K562 (cell line): ENCODE measurements around the gene KEL. TPM values are rescaled to one million over a fixed set of nuclear protein-coding genes. Genes with fewer than 3 reads are reported as not detected.

Experiments
- ATAC-seq: fragments of 200-7000 bp; cut with Tn5 transposase; 3 replicates; pipeline ENCODE4 v1.9.1; 2020; ENCODE audit warnings: moderate library complexity
- BruUV-seq: library from RNA; stranded (reverse); fragments of 400-500 nt; replicated peaks from 2 replicates; lab custom pipeline; 2021; lab: Mats Ljungman, UMichigan
- CTCF ChIA-PET: fragments of 300-600 bp; formaldehyde crosslinking; extraction: SDS; loops from one replicate; lab custom pipeline; 2021; ENCODE audit warnings: low intra/inter-chr PET ratio; lab: Yijun Ruan, JAX
- POLR2A ChIA-PET: fragments of 300-600, 350-650 bp; sonication (Branson Sonifier 250); formaldehyde crosslinking; extraction: SDS; loops from one replicate; lab custom pipeline; 2021; ENCODE audit warnings: antibody characterized with exemption, inconsistent platforms; lab: Yijun Ruan, JAX
- DNase-seq, 4 experiments: peaks; one replicate each; pipeline versions ENCODE4 v3.0.0 to v3.0.0-alpha.2; 2011 to 2018; ENCODE audit warnings: low spot score in 3 of 4, mixed read lengths in 3 of 4; ENCODE audit errors: extremely low read depth in 1 of 4
- FAIRE-seq: peaks from 2 replicates; lab custom pipeline; 2011; peaks lifted over from hg19 to GRCh38; lab: Jason Lieb, UNC
- H2AFZ ChIP-seq: 2 replicates; pipeline ENCODE4 v1.6.0; 2011; ENCODE audit warnings: low read depth, low read length, control low read depth, inconsistent platforms
- H3K27ac ChIP-seq: fragments of 200-600 bp; 3 replicates; pipeline ENCODE4 v1.8.0; 2011; ENCODE audit warnings: low read depth, mild to moderate bottlenecking, control low read depth, inconsistent platforms, low read length, moderate library complexity, mixed read lengths; ENCODE audit errors: extremely low read depth
- H3K27me3 ChIP-seq, 2 experiments: fragments of 300-600 bp in 1 of 2; 2 replicates in 1 of 2; 3 replicates in 1 of 2; pipeline versions ENCODE4 v1.6.0 to v1.8.0; 2011; ENCODE audit warnings: inconsistent platforms in 2 of 2, low read length in 2 of 2, mild to moderate bottlenecking in 1 of 2, mixed read lengths in 1 of 2, moderate library complexity in 1 of 2; ENCODE audit not compliant: control insufficient read depth in 2 of 2, insufficient read depth in 2 of 2
- H3K36me3 ChIP-seq: fragments of 300-600 bp; 3 replicates; pipeline ENCODE4 v1.8.0; 2011; ENCODE audit warnings: mild to moderate bottlenecking, low read length, inconsistent platforms; ENCODE audit not compliant: control insufficient read depth, insufficient read depth
- H3K4me1 ChIP-seq, 2 experiments: fragments of 200-600 bp in 1 of 2; replicated peaks in 1 of 2; 2 replicates in 1 of 2; 3 replicates in 1 of 2; pipeline versions ENCODE4 v1.5.1 to v1.8.0; 2011; ENCODE audit warnings: inconsistent platforms in 2 of 2, low read length in 2 of 2, mild to moderate bottlenecking in 1 of 2, mixed read lengths in 1 of 2, moderate library complexity in 1 of 2; ENCODE audit not compliant: control insufficient read depth in 2 of 2, insufficient read depth in 2 of 2
- H3K4me2 ChIP-seq: 2 replicates; pipeline ENCODE4 v1.6.1; 2011; ENCODE audit warnings: low read length, control low read depth, inconsistent platforms, mixed read lengths; ENCODE audit not compliant: insufficient read depth
- H3K4me3 ChIP-seq: fragments of 200-600 bp; sonication (generic), shearing (Covaris generic); 2 replicates; pipeline ENCODE4 v1.5.1; 2016; ENCODE audit warnings: control low read depth, inconsistent platforms
- H3K79me2 ChIP-seq: fragments of 200-600 bp; 3 replicates; pipeline ENCODE4 v1.8.0; 2011; ENCODE audit warnings: low read length, inconsistent platforms; ENCODE audit not compliant: control insufficient read depth, insufficient read depth
- H3K9ac ChIP-seq, 2 experiments: 2 replicates each; pipeline versions ENCODE4 v1.6.0 to v1.6.1; 2011; ENCODE audit warnings: low read depth in 2 of 2, low read length in 2 of 2, control low read depth in 1 of 2, inconsistent platforms in 1 of 2, mild to moderate bottlenecking in 1 of 2, mixed read lengths in 1 of 2; ENCODE audit not compliant: insufficient read depth in 1 of 2
- H3K9me1 ChIP-seq: one replicate; pipeline ENCODE4 v1.6.0; 2011; ENCODE audit warnings: inconsistent platforms, mild to moderate bottlenecking, low read length, moderate library complexity; ENCODE audit not compliant: control insufficient read depth, insufficient read depth
- H3K9me3 ChIP-seq: replicated peaks from 2 replicates; pipeline ENCODE4 v1.5.1; 2011; ENCODE audit warnings: low read depth, low read length, inconsistent platforms; ENCODE audit not compliant: control insufficient read depth, insufficient read depth
- H4K20me1 ChIP-seq: replicated peaks from 2 replicates; pipeline ENCODE4 v1.6.1; 2011; ENCODE audit warnings: low read length, inconsistent platforms, mixed read lengths; ENCODE audit not compliant: control insufficient read depth, insufficient read depth
- CEBPB ChIP-seq: fragments of 450-650 bp; IDR thresholded peaks from 2 replicates; pipeline ENCODE4 v1.6.1; 2016; ENCODE audit warnings: missing genetic modification characterization, missing compliant biosample characterization
- CEBPZ ChIP-seq: fragments of 150-350 bp; IDR thresholded peaks from 2 replicates; pipeline ENCODE4 v1.6.1; 2014; ENCODE audit warnings: low read depth, mild to moderate bottlenecking, low read length, borderline replicate concordance
- HBP1 ChIP-seq: fragments of 450-650 bp; formaldehyde crosslinking; IDR thresholded peaks from 2 replicates; pipeline ENCODE4 v1.4.0; 2022; ENCODE audit warnings: missing genetic modification characterization
- MEF2D ChIP-seq: conservative IDR thresholded peaks from 2 replicates; pipeline ENCODE4 v1.6.1; 2016; ENCODE audit warnings: low read depth, missing genetic modification characterization, missing compliant biosample characterization
- NFIX ChIP-seq: fragments of 250-450 bp; sonication (Bioruptor Pico); IDR thresholded peaks from 2 replicates; pipeline ENCODE4 v1.4.0; 2020; ENCODE audit warnings: low read depth, mild to moderate bottlenecking, moderate library complexity
- NONO ChIP-seq, 2 experiments: fragments of 200-400 bp in 1 of 2; fragments of 450-650 bp in 1 of 2; formaldehyde crosslinking in 1 of 2; IDR thresholded peaks; 2 replicates each; pipeline ENCODE4 v1.6.1; 2017; ENCODE audit warnings: low read depth in 2 of 2, mild to moderate bottlenecking in 2 of 2, moderate library complexity in 2 of 2, low read length in 1 of 2
- POLR2AphosphoS2 ChIP-seq: IDR thresholded peaks from 2 replicates; pipeline ENCODE4 v1.6.1; 2012; ENCODE audit warnings: low read length, improper control_type of control experiment
- USF1 ChIP-seq: sonication (generic); formaldehyde crosslinking; IDR thresholded peaks from 2 replicates; pipeline ENCODE4 v1.9.0; 2022; ENCODE audit warnings: mild to moderate bottlenecking, missing genetic modification reagents
- WGBS: fragments of 100-300 bp; shearing (Covaris generic); methylation state at CpG from one replicate; pipeline ENCODE4 v1.1.6; 2016; ENCODE audit warnings: low coverage, mixed read lengths; ENCODE audit not compliant: insufficient coverage; ENCODE audit errors: missing lambda C conversion rate; 5-methylcytosine and 5-hydroxymethylcytosine counted together
- in situ Hi-C: fragments of 300-500 bp; cut with MboI; formaldehyde crosslinking; loops from 4 replicates; pipeline ENCODE4 v1.15.0; 2018; ENCODE audit warnings: inconsistent platforms, mixed read lengths
- intact Hi-C: fragments of 100-400 bp; cut with micrococcal nuclease; formaldehyde crosslinking; loops from 2 replicates; pipeline ENCODE4 v1.14.2; 2022
- polyA plus RNA-seq, 8 experiments: library from polyadenylated mRNA; depleted of rRNA in 4 of 8; stranded (reverse) in 5 of 8; unstranded in 3 of 8; fragments of >200 nt; fragmentation: Nextera tagmentation in 2 of 8; fragmentation: Illumina TruSeq in 1 of 8; extraction: Ambion mirVana in 2 of 8; extraction: Trizol in 1 of 8; gene quantifications; 2 replicates each; pipeline versions ENCODE4 v1.2.1 to v1.2.3, GENCODE V29; 2011 to 2014; ENCODE audit warnings: inconsistent platforms in 1 of 8, missing spikeins in 1 of 8
- total RNA-seq, 7 experiments: library from RNA; depleted of rRNA in 6 of 7; stranded (reverse); fragments of >200 nt in 6 of 7; fragmentation: Illumina TruSeq in 2 of 7; extraction: Trizol in 2 of 7; gene quantifications; 2 replicates each; pipeline versions ENCODE4 v1.2.1 to v1.2.3, GENCODE V29; 2011 to 2021; ENCODE audit warnings: low replicate concordance in 1 of 7

KEL gene
- total and polyA plus RNA-seq, 9 of the 15 experiments (the other 6 are each of a cell fraction or from before 2014, with no cell fraction given) = 9.0 to 47.4 (median 22.2) TPM

- H2AFZ ChIP-seq = no peak overlapping the region
- no peak for FAIRE-seq
- no peaks in the 10 kb centered on the region for H3K4me1 ChIP-seq
- peaks cover 2% of the 10 kb centered on the region for H3K9me1 ChIP-seq
- no peaks in the 10 kb centered on the region for H3K36me3 ChIP-seq
- no peak overlapping the region for H3K9ac ChIP-seq
- H3K4me2 ChIP-seq = no peak overlapping the region
- no peaks in the 10 kb centered on the region for H3K9me3 ChIP-seq
- H4K20me1 ChIP-seq = peaks cover 7% of the 10 kb centered on the region; the same call in 1 of the 2 replicates
- no peak for DNase-seq
- ChIA-PET CTCF (no interaction called here), POLR2A (interaction anchor here (0.7 to 1.3 kb wide), 3 partner anchors 16 to 56 kb away, joined by 3 read pairs; no protein-coding TSS in a partner anchor)
- ATAC-seq = no peak
- in situ Hi-C loops = no loop called here
- no peak overlapping the region for H3K4me3 ChIP-seq
- H3K79me2 ChIP-seq = no peaks in the 10 kb centered on the region
- H3K27ac ChIP-seq = no peak overlapping the region
- no TSS peak for BruUV-seq
- intact Hi-C loops = no loop called here
- H3K27me3 ChIP-seq = peaks cover 15 to 47% of the 10 kb centered on the region in 2 experiments
- TF ChIP-seq MEF2D (no peak), USF1 (0 out of 2 replicates have a peak, but pooled peaks have one; percentile 6)
- WGBS = 2% methylated on average over 3 of the region's 3 CpGs
These were observed 63.6 kb downstream of the KEL start for GRCh38 chr7:142898377-142899170.

DNA sequence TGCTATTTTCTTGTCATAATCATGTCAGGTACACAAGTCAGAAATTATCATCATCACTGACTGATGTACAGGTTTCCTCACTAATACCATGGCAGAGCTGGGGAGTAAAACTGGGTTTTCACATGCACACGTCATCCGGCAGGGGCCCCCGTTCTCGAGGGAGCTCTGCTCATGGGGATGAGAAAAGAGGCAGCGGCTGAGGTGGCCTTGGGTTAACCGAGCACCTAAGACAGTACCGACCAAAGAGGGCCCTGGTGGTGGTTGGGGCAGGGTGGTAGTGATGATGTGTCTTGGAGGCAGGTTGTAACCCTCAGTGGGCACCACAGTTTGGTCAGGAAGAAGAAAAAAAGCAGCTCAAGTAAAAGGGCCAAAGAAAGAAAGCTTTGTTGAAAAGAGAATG, 64.5 kb downstream of the KEL start:
- peaks cover 2% of the 10 kb centered on the region for H3K9me1 ChIP-seq
- H3K27ac ChIP-seq = no peak overlapping the region
- WGBS = 2% methylated on average over 7 of the region's 7 CpGs
- peaks cover 18 to 47% of the 10 kb centered on the region in 2 experiments for H3K27me3 ChIP-seq
- no peak overlapping the region for H3K9ac ChIP-seq
- peaks cover 10% of the 10 kb centered on the region; the same call in 1 of the 2 replicates for H4K20me1 ChIP-seq
- no TSS peak for BruUV-seq
- ChIA-PET POLR2A (interaction anchor here (0.9 to 1.3 kb wide), 2 partner anchors 16 to 42 kb away, joined by 3 read pairs; no protein-coding TSS in a partner anchor), CTCF (no interaction called here)
- H3K4me1 ChIP-seq = no peaks in the 10 kb centered on the region
- no peak for FAIRE-seq
- no peak overlapping the region for H2AFZ ChIP-seq
- in situ Hi-C loops (no loop called here), intact Hi-C loops (no loop called here)
- no peak overlapping the region for H3K4me3 ChIP-seq
- H3K79me2 ChIP-seq = no peaks in the 10 kb centered on the region
- peak; percentile 30; the same call in 1 of the 3 replicates for ATAC-seq
- H3K4me2 ChIP-seq = no peak overlapping the region
- H3K9me3 ChIP-seq = no peaks in the 10 kb centered on the region
- no peaks in the 10 kb centered on the region for H3K36me3 ChIP-seq
- no peak for DNase-seq
- no peak for TF ChIP-seq CEBPZ
- TF ChIP-seq CEBPB (tag) = no peak
- no peak for TF ChIP-seq HBP1 (CRISPR knock-in tag)
- no peak for TF ChIP-seq NONO (IDR thresholded peaks at IDR 0.05; ENCODE audit: low read depth in 2 of 2, low read length in 1 of 2)
- no peak for TF ChIP-seq POLR2AphosphoS2
- no peak for TF ChIP-seq NFIX (CRISPR knock-in tag)
